GM12864 (cell line): ENCODE data around the gene LYRM4.
A peak's percentile ranks its signal among the peaks of the same experiment; 100 is the strongest.

ENCODE experiments used
- DNase-seq: peaks from one replicate; pipeline ENCODE4 v3.0.0-alpha.2; 2011; ENCODE audit warnings: low read depth
- H3K4me3 ChIP-seq: 2 replicates; pipeline ENCODE4 v1.5.1; 2011; ENCODE audit warnings: mild to moderate bottlenecking, low read depth, low read length, control low read depth
- TF ChIP-seq, protein P1 (sequence below): IDR thresholded peaks from 2 replicates; pipeline ENCODE4 v1.5.1; 2011; ENCODE audit warnings: low read depth, mild to moderate bottlenecking, moderate library complexity, low read length, control low read depth, inconsistent platforms; ENCODE audit errors: missing control alignments

Gene LYRM4

DNA sequence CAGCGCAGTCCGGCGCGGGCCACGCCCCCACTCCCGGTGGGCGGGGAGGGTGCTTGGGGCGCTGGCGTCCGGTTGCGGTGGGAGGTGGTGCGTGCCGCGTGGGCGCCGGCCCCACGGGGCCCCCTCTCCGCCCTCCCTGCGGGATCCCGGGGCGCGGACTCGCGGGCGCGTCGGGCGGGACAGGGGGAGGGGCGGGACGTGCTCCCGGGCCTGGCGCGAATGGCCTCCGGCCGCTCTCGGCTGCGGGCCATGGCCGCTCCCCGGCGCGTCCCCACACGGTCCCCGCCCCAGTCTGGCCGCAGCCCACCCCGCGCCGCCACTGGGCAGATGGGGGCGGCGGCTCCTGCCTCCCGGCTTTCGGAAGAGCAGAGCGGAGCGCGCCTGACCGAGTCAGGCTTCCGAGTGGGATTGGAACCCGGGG, 176.4 kb downstream of the LYRM4 start:
- no peak for DNase-seq
- peak overlapping the region; percentile 64 for H3K4me3 ChIP-seq
- TF ChIP-seq, protein P1, sequence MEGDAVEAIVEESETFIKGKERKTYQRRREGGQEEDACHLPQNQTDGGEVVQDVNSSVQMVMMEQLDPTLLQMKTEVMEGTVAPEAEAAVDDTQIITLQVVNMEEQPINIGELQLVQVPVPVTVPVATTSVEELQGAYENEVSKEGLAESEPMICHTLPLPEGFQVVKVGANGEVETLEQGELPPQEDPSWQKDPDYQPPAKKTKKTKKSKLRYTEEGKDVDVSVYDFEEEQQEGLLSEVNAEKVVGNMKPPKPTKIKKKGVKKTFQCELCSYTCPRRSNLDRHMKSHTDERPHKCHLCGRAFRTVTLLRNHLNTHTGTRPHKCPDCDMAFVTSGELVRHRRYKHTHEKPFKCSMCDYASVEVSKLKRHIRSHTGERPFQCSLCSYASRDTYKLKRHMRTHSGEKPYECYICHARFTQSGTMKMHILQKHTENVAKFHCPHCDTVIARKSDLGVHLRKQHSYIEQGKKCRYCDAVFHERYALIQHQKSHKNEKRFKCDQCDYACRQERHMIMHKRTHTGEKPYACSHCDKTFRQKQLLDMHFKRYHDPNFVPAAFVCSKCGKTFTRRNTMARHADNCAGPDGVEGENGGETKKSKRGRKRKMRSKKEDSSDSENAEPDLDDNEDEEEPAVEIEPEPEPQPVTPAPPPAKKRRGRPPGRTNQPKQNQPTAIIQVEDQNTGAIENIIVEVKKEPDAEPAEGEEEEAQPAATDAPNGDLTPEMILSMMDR, result no peak

DNA sequence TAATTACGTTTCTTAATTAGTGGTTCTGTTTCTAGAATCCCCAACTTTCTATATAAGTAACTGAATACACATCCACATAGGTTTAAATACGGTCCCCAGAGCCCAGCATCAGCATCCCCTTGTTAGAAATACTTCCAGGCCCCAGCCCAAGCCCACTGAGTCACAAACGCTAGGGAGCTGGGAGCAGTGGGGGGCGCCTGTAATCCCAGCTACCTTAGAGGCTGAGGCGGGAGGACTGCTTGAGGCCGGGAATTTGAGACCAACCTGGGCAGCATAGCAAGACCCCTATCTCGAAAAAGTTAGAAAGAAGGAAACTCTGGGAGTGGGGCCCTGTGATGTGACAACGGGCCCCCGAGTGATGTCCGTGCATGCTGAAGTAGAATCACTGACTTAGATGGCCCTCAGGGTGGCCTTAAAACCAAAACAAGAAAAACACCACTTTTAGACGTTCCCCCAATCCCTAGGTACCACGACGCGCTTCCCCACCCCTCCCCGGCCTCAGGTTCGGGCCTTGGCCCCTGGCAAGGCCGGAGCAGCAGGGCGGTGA, 176.9 kb downstream of the LYRM4 start:
- H3K4me3 ChIP-seq, result peak overlapping the region; percentile 64
- TF ChIP-seq, protein P1, result no peak
- no peak for DNase-seq

DNA sequence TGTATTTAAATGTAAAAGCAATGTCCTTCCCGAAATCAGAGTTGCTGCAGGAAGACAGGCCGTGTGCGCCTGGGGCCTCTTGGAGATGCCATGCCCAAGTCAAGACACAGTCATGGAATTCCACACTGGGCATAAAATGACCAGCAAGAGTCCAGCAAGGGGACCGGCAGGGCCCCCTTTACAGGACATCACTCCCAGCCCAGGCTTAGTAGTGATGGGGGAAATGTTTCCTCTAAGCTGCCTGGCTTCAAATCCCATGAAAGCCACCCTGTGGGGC, 177.5 kb downstream of the LYRM4 start:
- TF ChIP-seq, protein P1, result no peak
- H3K4me3 ChIP-seq, result no peak overlapping the region
- no peak for DNase-seq

DNA sequence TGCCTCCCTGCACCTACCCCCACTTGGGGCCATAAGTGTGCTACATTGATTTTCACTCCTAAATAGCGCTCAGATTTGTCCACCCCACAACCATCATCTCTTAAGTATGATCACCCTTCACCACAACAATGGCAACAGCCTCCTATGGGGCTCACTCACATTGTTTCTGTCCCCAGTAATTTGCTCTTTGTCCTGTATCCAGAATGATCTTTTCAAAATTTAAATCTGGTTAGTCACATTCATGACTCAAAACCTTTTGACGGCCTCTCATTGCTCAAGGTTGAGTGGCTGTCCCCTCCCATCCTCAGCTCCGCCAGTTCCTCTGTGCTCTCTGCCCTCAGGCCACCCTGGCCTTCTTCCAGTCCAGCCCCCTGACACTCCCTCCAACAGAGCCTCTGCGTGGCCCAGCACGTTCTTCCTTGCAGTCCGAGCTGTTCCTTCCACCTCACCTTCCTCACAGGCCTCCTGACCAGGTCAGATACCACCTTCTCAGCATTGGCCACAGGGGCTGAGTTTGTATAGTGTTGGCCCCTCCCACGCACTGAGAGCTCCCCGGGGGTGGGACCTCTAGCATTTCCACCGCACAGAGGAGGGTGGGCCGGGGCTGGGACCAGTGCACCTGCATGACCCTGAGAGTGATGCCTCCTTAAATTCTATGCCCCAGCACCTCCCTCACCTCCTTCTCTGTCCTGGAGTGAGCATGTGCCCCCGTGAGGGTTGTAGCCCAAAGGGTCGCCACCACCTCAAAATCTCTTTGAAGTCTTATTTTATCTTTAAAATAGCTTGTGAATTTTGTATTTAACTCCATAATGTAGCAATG, 178.1 kb downstream of the LYRM4 start:
- H3K4me3 ChIP-seq, result no peak overlapping the region
- DNase-seq, result no peak
- TF ChIP-seq, protein P1, result no peak

DNA sequence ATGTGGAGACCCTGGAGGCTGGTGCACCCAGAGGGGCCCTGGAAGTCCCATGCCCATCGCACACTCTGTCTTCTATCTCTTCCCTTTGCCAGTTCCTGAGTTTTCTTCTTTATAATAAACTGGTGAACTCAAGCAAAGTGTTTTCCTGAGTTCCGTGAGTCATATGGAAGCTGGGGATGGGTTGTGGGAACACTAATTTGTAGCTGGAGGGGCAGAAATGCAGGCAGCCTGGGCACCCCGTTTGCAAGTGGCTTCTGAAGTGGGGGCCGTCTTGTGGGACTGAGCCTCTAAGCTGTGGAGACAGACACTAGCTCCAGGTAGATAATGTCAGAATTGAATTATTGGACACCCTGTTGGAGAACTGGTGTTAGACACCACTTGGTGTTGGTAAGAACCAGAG, 178.8 kb downstream of the LYRM4 start:
- no peak overlapping the region for H3K4me3 ChIP-seq
- TF ChIP-seq, protein P1, result no peak
- no peak for DNase-seq

DNA sequence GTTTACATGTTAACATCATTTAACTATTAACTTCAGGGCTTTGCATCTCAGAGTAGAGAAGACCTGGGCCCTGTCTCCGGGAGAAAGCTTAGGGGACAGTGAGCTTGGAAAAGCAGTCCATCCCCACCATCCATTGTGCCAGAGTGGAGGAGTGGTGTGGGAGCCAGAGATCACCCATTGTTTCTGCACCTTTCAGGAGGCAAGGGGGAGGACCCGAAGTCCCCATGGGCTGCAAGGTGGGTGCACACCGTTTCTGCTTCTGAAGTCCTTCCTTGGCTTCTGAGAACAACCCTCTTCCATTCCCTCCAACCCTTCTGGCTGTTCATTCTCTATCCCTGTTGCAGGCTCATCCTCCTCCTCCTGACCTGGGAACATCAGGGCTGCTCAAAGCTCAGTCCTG, 179.6 kb downstream of the LYRM4 start:
- TF ChIP-seq, protein P1, result no peak
- no peak overlapping the region for H3K4me3 ChIP-seq
- DNase-seq, result no peak

DNA sequence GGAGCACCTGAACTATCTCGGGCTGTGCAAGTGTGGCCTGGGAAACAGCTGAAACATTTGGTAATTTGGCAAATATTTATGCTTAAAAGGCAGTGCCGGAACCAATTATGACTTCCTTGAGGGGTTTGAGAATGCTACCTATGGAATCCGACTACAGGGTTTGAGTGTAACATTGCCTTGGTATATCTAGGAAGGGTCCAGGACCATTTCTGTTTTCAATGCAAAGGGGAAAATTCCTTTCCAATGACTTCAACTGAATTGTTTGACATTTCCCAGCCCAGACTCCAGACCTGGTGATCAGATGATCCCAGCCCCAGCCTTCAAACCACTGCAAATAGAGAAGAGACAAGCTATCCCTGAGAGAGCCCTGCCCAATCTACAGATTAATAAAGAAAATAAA, 180.2 kb downstream of the LYRM4 start:
- TF ChIP-seq, protein P1, result no peak
- DNase-seq, result no peak
- H3K4me3 ChIP-seq, result no peak overlapping the region
